Measurements from ENCODE around the gene ARRDC5.
"Not testable (repeated sequence)": the region's sequence is repeated elsewhere in the genome, so short reads cannot be mapped to it uniquely, and the experiment has no call there.

DNA sequence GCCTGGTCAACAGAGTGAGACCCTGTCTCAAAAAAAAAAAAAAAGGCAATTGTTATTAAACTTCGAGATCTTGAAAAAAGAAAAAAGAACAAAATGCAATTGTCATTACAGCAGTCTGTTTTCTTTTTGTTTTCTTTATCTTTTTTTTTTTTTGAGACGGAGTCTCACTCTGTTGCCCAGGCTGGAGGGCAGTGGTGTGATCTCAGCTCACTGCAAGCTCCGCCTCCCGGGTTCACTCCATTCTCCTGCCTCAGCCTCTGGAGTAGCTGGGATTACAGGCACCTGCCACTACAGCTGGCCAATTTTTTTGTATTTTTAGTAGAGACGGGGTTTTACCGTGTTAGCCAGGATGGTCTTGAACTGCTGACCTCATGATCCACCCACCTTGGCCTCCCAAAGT lies 19.8 kb downstream of the ARRDC5 start:
- TF ChIP-seq, protein P1, sequence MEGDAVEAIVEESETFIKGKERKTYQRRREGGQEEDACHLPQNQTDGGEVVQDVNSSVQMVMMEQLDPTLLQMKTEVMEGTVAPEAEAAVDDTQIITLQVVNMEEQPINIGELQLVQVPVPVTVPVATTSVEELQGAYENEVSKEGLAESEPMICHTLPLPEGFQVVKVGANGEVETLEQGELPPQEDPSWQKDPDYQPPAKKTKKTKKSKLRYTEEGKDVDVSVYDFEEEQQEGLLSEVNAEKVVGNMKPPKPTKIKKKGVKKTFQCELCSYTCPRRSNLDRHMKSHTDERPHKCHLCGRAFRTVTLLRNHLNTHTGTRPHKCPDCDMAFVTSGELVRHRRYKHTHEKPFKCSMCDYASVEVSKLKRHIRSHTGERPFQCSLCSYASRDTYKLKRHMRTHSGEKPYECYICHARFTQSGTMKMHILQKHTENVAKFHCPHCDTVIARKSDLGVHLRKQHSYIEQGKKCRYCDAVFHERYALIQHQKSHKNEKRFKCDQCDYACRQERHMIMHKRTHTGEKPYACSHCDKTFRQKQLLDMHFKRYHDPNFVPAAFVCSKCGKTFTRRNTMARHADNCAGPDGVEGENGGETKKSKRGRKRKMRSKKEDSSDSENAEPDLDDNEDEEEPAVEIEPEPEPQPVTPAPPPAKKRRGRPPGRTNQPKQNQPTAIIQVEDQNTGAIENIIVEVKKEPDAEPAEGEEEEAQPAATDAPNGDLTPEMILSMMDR (tag by site-specific recombination; IDR thresholded peaks at IDR 0.05): not testable (repeated sequence)
- TF ChIP-seq ZNF660 (tag by site-specific recombination; IDR thresholded peaks at IDR 0.05); ZNF530 (tag by site-specific recombination; IDR thresholded peaks at IDR 0.05; ENCODE audit: low read depth); ZNF785 (tag by site-specific recombination; IDR thresholded peaks at IDR 0.05): not testable (repeated sequence)

All from HEK293 (cell line).